Measurements from ENCODE around the gene CCR4.

DNA sequence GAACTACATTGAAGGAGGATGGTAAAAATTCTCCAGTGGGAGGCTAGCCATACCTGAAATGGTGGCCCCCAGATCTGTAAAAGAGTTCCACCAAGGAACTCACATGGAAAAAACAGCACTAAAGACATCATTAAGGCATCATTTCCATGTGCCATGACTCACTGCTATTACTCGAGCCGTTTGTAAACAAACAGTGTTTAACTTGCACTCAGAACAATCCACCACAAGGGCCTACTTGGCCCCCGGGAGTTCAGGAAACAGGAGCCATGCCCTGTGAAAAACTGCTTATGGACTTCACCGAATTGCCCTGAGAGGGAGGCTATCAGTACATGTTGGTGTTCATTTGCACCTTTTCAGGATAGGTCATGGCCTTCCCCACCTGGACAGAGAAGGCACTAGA is 18.2 kb downstream of the CCR4 start:
- TF ChIP-seq POLR2A (IDR thresholded peaks at IDR 0.05): no peak
- TF ChIP-seq, protein P1, sequence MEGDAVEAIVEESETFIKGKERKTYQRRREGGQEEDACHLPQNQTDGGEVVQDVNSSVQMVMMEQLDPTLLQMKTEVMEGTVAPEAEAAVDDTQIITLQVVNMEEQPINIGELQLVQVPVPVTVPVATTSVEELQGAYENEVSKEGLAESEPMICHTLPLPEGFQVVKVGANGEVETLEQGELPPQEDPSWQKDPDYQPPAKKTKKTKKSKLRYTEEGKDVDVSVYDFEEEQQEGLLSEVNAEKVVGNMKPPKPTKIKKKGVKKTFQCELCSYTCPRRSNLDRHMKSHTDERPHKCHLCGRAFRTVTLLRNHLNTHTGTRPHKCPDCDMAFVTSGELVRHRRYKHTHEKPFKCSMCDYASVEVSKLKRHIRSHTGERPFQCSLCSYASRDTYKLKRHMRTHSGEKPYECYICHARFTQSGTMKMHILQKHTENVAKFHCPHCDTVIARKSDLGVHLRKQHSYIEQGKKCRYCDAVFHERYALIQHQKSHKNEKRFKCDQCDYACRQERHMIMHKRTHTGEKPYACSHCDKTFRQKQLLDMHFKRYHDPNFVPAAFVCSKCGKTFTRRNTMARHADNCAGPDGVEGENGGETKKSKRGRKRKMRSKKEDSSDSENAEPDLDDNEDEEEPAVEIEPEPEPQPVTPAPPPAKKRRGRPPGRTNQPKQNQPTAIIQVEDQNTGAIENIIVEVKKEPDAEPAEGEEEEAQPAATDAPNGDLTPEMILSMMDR (IDR thresholded peaks at IDR 0.05): no peak

All from heart left ventricle (tissue), 13 donors.